LNCaP clone FGC (cell line): Measurements from ENCODE around the gene REPIN1.

ENCODE experiments used
- DNase-seq: peaks from one replicate; pipeline ENCODE4 v3.0.0-alpha.2; 2011; ENCODE audit warnings: low read depth
- H3K4me3 ChIP-seq: 2 replicates; pipeline ENCODE4 v1.5.1; 2011; ENCODE audit warnings: mild to moderate bottlenecking, low read depth, low read length, control low read depth
- CTCF ChIP-seq: IDR thresholded peaks from 2 replicates; pipeline ENCODE4 v1.5.1; 2012; ENCODE audit warnings: mild to moderate bottlenecking; ENCODE audit not compliant: control insufficient read depth, insufficient read depth; ENCODE audit errors: extremely low read depth

The REPIN1 gene

GRCh38 chr7:150337179-150337578 is 31.4 kb upstream of the REPIN1 start:
- TF ChIP-seq CTCF: no peak
- DNase-seq: no peak
- H3K4me3 ChIP-seq: no peak overlapping the region

GRCh38 chr7:150337659-150338081 is 31.0 kb upstream of the REPIN1 start:
- TF ChIP-seq CTCF: no peak
- H3K4me3 ChIP-seq: no peak overlapping the region
- DNase-seq: no peak

GRCh38 chr7:150338166-150338829 is 30.3 kb upstream of the REPIN1 start:
- no peak for DNase-seq
- no peak for TF ChIP-seq CTCF
- H3K4me3 ChIP-seq: no peak overlapping the region

GRCh38 chr7:150339409-150339809 is 29.2 kb upstream of the REPIN1 start:
- no peak for TF ChIP-seq CTCF
- H3K4me3 ChIP-seq: no peak overlapping the region
- no peak for DNase-seq

GRCh38 chr7:150340024-150340749 is 28.4 kb upstream of the REPIN1 start:
- DNase-seq: no peak

GRCh38 chr7:150340875-150341262 is 27.8 kb upstream of the REPIN1 start:
- no peak for DNase-seq
- no peak overlapping the region for H3K4me3 ChIP-seq
- TF ChIP-seq CTCF: no peak

More at GRCh38 chr7:150340024-150340749, 28.4 kb upstream of the REPIN1 start:
- TF ChIP-seq CTCF: no peak
- no peak overlapping the region for H3K4me3 ChIP-seq
